DMS153 treated with DMSO at 0.1 percent for 48 hours (cell line): ENCODE data around the gene WNK4.
"Not testable (repeated sequence)": the region's sequence is repeated elsewhere in the genome, so short reads cannot be mapped to it uniquely, and the experiment has no call there.

Experiments
- DNase-seq: peaks from one replicate; lab custom pipeline; 2025; ENCODE audit not compliant: unreplicated experiment; lab: John Stamatoyannopoulos, UW

WNK4 gene

DNA sequence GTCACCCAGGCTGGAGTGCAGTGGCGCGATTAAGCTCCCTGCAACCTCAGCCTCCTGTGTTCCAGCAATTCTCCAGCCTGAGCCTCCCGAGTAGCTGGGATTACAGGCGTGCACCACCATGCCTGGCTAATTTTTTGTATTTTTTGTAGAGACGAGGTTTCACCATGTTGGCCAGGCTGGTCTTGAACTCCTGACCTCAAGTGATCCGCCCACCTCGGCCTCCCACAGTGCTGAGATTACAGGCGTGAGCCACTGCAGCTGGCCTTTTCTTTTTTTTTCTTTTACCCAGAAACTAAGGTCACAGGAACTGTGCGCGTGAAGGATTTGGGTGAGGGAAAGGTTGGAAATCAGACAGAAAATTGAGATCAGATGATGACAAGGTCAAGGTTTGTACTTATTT is 10.4 kb upstream of the WNK4 start:
- not testable (repeated sequence) for DNase-seq

DNA sequence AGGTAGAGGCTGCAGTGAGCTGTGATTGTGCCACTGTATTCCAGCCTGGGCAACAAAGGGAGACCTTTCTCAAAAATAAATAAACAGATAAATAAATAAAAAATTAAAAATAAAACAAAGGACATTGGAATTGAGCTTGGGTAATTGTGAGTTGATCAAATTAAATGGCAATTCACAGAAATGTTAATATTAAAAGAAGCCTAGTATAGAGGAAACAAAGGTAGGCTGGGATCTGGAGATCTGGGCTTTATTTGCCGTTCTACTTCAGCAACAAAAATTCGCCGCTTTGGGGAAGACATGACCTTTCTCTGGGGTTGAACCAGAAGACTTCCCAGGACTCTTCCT is 7.5 kb upstream of the WNK4 start:
- no peak for DNase-seq

DNA sequence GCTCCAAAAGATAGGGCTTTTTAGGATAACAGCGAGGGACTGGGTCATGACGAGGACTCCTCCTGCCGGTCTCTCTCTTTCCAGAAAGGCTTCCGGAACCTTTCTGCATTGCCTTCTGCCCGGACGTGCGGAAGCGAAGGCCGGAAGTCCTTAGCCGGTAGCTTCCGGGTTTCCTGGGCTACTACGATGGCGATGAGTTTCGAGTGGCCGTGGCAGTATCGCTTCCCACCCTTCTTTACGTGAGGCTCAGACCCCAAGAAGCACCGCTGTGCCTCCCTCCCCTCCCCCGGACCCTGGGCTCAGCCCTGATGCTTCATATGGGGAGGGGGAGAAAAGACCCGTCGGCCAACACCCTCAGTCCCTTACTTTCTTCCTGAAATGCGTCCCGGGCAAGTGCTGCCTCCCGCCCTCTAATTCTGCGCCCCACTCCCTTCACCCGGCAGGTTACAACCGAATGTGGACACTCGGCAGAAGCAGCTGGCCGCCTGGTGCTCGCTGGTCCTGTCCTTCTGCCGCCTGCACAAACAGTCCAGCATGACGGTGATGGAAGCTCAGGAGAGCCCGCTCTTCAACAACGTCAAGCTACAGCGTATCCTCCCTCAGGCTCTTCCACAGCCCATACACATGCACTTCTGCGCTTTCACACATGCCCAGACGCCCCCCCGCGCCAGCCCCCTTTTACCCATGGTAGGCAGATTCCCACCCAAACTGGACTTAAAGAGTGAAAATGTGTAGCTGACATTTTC is 6.9 kb upstream of the WNK4 start, which contains the start of gene VPS25:
TSS of gene VPS25 (plus strand) at position 160 of the 746 bp plus-strand sequence. CDS start at position 187, 27 bp downstream.
- DNase-seq, result peak; percentile 76

DNA sequence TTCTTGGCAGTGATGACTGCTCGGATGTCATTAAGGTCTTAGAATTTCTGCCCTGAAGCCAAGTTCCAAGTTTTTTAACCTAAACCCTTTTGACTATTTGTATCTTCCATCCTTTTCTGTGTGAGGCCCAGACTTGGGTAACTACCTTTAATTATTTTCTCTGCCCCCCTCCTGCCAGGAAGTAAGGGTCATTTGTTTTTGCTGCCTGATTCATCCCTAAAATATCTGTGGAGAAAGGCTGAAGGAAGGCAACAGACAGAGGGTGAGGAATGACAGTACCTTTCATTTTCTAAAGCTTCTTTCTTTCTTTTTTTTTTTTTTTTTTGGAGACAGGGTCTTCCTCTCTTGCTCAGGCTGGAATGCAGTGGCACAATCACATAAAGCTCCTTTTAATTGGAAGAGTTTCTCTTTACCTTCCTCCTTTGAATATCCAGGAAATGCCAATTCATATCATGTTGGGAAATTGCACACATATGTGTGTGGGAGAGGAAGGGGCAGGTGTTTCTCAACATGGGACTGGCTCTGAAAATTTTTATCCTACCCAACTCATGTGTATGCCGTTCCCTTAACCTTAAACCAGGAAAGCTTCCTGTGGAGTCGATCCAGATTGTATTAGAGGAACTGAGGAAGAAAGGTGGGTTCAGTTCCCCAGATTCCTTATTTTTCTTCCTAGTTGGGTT is 6.2 kb upstream of the WNK4 start:
- no peak for DNase-seq

DNA sequence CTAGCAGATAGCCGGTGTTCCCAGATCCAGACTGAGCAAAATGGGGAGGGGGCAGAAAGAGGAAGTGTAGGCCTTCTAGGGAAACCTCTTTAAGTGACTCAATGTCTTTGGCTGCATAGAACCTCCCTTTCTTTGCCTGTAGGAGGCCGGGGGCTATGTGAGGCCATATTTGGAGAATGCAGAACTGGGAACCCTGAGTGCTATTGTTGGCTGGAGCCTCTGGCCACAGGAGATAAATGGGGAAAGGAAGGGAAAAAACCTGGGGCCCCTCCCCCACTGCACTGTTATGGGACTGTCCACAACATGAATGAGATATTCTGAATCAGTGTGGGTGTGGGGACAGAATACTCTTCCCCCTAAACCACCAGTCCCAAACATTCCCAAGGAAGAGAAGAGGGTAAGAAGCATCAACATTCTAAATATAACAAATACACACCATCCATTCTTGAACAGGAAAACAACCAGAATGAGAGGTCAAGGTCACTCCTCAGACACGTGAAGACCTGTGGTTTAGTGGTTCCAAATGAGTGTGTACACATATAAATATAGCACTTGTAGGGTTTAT is 4.8 kb upstream of the WNK4 start:
- no peak for DNase-seq

DNA sequence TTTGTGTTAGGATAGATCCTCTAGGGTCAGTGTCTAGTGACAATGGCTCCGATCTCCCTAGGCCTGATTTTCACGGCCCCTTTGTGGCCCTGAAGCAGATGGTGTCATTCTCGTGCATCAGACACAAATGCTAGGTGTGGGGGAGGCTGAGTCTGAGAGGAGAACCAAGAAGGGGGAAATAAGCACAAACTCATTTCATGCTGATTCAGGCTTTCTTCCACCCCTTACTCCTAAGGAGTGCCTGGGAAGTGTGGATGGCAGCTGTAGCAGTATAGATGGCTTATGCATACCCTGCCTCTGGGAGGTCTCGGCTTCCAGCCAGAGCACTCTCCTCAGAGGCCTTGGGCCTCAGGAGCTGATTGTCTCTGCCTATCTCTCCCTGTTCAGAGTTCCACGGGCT is 1.8 kb upstream of the WNK4 start:
- no peak for DNase-seq

DNA sequence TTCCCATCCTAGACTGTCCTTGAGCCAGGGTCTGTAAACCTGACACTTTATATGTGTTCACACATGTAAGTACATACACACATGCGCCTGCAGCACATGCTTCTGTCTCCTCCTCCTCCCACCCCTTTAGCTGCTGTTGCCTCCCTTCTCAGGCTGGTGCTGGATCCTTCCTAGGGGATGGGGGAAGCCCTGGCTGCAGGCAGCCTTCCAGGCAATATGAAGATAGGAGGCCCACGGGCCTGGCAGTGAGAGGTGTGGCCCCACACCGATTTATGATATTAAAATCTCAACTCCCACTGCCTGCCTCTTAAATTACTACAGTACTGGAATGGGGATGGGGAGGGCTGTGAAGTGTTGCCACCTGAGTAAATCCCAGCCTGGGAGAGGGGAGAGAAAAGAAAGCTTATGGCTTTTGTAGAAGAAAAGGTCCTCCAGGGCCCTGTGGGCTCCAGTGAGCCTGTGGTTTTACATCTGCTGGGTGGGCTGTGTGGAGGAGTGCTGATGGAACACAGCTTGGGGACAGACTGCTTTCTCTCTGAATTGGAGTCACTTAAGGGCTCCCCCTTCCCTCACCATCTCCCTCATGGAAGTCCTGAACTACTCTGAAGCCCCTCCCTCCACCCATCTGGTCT is 990 bp upstream of the WNK4 start:
- no peak for DNase-seq

DNA sequence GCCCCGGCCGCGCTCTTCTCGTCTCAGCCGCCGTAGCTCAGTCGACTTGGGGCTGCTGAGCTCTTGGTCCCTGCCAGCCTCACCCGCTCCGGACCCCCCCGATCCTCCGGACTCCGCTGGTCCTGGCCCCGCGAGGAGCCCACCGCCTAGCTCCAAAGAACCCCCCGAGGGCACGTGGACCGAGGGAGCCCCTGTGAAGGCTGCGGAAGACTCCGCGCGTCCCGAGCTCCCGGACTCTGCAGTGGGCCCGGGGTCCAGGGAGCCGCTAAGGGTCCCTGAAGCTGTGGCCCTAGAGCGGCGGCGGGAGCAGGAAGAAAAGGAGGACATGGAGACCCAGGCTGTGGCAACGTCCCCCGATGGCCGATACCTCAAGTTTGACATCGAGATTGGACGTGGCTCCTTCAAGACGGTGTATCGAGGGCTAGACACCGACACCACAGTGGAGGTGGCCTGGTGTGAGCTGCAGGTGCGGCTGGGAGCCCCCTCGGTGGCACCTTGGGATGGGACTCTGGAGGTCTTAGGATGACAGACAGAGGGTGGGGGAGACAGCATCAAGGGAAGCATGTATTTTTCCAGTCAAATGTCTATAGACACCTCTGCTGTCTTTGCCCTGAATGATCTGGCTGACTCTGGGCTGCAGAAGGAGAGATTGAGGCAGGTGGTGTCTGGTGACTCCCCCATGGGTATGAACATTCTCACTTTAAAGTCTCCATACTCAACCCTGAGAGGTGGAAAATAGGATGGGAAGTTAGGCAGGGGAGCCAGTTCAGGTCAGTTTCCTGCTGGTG is 635 bp downstream of the WNK4 start:
- no peak for DNase-seq

DNA sequence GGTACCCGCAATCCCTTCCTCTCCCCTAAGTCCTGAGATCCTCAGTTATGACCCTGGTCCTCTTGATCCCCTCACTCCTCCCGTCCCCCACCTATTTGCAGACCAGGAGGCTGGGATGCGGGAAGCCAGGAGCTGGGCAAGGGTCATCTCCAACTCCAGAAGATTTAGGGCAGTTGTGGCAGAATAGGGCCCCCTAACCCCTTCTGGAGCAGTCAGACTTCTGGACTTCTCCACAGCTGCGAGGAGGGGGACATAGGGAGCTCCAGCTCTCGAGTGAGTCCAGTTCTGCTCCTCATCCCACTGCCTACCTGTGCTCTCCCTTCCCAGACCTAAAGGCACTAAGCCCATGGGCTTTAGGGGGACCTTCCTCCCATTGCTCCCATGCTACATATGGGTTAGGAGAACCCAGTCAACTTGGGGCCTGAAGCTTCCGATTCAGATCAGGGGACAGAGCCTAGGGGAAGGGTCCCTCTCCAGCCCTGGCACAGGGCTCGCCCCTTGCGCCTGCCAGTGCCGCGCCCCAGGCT is 1.3 kb downstream of the WNK4 start:
- DNase-seq, result no peak

DNA sequence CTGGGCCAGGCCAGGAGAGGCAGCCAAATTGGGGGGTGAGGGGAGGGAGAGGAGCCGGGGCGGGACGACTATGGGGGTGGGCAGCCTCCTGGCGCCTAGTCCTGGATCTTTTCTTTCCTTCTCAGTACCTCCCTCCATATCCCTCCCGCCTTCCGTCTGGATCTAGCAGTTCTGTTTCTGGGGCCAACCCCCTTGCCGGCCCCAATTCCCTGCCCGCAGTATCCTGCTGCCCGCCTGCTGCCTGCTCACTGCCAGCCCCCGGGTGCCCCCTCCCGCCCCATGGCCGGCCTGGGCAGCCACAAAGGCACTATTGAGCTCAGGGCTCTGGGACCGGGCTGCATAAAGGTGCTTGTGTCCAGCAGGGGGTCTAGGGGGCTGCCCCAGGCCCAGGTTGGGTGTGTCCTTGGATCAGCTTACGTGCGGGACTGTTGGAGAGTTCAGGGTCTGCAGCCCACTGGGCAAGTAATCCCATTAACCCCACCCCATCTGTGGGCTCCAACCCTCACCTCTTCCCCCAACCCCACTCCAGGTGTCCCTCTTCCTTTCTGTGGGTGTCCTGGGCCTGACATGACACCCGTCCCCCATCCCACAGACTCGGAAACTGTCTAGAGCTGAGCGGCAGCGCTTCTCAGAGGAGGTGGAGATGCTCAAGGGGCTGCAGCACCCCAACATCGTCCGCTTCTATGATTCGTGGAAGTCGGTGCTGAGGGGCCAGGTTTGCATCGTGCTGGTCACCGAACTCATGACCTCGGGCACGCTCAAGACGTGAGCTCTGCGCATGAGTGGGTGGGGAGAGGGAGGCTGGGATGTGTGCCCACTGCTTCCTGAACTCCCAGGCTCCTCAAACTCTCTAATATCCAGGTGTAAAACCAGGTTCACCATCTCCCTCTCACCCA is 2.0 kb downstream of the WNK4 start:
- DNase-seq, result no peak

DNA sequence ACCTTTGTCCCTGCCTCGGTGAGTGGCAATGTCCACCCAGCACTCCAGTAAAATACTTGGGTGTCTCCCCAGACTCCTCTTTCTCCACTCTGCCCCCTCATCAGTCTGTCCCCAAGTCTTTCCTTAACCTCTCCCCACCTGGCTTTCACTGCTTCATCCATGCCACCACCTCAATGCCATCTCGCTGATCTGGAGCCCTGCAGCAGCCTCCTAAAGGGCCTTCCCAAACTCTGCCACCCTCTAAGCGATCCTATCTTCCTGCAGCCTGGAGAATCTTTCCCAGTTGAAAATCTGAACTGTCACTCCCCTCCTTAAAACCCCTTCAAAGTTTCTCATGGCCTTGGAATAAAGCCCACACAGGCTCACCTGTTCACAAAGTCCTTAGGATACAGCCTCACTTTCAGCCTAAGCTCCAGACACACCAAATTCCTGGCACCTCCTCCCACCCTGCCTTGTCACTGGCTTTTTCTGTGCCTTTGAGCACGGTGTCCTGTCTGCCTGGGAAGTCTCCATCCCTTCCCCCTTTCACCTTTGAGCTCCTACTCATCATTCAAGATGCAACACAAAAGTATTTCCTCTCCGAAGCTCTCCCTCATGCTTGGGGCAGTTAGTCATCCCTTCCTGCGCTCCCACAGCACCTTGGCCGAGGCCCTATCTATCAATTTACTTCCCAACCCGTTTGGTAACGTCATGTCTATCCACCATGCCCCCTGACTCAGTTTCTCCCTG is 2.8 kb downstream of the WNK4 start:
- DNase-seq, result no peak

DNA sequence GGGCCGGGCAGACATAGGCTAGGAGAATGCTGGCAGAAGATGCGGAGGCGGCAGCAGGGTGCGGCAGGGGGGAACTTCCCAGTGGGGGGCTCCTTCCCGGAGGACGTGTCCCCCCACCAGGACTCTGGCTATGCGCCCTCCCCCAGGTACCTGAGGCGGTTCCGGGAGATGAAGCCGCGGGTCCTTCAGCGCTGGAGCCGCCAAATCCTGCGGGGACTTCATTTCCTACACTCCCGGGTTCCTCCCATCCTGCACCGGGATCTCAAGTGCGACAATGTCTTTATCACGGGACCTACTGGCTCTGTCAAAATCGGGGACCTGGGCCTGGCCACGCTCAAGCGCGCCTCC is 3.4 kb downstream of the WNK4 start:
- DNase-seq, result no peak

DNA sequence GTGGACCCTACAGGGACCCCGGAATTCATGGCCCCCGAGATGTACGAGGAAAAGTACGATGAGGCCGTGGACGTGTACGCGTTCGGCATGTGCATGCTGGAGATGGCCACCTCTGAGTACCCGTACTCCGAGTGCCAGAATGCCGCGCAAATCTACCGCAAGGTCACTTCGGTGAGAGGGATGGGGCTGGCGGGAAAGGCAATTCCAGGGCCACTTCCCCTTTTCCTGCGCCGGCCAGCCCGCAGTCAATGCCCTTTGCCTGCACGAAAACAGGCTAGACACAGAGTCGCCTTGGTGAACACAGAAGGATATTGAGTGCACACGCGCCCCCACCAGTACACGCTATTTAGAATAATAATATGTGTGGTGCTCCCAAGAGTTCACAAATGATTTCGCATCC is 4.0 kb downstream of the WNK4 start:
- no peak for DNase-seq

DNA sequence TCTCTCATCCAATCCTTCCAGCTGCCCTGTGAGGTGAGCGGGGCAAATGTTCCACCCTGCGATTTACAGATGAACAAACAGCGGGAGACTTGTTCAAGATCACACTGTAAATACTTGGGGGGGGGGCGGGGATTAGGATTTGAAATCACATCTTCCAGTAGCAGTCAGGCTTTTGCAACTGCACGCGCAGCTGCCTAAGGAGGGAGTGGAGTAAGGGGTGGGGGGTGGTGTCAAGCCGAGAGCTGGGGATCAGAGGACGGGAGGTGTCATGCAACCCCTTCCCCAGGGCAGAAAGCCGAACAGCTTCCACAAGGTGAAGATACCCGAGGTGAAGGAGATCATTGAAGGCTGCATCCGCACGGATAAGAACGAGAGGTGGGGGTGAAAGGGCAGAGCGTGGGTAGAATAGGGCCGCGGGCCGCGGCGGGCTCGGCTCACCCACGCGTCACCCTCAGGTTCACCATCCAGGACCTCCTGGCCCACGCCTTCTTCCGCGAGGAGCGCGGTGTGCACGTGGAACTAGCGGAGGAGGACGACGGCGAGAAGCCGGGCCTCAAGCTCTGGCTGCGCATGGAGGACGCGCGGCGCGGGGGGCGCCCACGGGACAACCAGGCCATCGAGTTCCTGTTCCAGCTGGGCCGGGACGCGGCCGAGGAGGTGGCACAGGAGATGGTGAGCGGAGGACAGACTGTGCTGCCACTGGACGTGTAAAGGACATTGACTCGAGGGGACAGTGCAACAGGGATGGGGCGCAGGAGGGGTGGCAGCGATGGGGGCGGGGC is 4.6 kb downstream of the WNK4 start:
- no peak for DNase-seq

DNA sequence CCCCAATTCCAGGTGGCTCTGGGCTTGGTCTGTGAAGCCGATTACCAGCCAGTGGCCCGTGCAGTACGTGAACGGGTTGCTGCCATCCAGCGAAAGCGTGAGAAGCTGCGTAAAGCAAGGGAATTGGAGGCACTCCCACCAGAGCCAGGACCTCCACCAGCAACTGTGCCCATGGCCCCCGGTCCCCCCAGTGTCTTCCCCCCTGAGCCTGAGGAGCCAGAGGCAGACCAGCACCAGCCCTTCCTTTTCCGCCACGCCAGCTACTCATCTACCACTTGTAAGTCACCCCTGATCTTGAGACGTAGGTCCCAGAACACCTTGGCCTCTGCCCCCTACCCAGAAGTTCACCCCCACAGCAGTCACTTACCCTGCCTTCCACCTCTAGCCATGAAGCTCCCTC is 6.9 kb downstream of the WNK4 start:
- no peak for DNase-seq

DNA sequence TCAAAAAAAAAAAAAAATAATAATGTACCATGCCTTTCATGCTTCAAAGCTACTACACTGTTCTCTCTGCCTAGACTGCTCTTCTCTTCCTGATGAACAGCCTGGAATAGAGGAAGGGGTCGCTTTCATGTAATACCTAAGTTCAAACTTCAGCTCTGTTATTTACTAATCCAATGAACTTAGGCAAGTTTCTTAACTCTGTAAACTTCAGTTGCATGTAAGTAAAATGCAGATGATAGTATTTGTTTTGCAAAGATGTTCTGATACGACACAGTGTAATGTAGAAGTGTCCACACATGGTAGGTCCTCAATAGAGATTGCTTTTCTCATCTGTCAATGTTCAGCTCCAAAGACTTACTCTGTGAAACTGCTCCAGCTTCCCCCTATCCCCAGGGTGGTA is 11.5 kb downstream of the WNK4 start:
- no peak for DNase-seq

DNA sequence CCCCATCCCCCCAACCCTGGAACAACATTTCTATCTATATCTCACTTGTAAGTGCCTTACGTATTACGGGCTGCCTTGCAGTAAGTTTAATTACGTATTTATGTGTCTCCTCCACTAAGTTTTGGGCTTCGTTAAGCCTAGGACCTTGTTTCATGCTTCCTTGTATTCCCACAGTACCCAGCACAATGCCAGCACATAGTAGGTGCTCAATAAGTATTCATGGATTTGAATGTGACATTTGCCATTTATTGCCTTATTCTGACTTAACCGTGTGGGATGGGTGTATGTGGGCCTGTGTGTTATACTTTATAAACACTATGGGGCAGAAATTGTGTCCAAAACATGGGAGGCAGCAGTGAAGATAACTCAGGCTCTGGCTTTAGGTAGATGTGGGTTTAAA is 12.1 kb downstream of the WNK4 start:
- no peak for DNase-seq

DNA sequence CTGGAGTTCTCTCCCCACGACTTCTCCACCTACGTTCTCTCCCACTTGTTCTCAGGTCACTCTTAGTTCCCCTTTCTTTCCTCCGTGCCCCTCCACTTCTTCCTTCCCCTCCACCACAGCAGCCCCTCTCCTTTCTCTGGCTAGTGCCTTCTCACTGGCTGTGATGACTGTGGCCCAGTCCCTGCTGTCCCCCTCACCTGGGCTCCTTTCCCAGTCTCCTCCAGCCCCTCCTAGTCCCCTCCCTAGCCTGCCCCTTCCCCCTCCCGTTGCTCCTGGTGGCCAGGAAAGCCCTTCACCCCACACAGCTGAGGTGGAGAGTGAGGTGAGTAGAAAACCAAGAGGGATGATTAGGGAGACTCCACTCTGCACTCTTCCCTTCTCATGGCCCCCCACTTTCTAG is 14.7 kb downstream of the WNK4 start:
- no peak for DNase-seq

DNA sequence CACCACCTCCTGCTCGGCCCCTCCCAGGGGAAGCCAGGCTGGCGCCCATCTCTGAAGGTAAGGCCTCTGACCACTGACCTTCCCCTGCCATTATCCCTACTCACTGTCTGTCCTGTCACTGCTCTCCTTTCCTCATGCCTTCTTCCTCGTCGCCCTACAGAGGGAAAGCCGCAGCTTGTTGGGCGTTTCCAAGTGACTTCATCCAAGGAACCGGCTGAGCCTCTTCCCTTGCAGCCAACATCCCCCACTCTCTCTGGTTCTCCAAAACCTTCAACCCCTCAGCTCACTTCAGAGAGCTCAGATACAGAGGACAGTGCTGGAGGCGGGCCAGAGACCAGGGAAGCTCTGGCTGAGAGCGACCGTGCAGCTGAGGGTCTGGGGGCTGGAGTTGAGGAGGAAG is 15.1 kb downstream of the WNK4 start:
- DNase-seq, result no peak
